RWPE1 (cell line): Measurements from ENCODE around the gene RIPOR3.

Source experiments
- CTCF ChIA-PET: fragments of 350-600 bp; sonication (Branson Sonifier 250); formaldehyde crosslinking; extraction: SDS; loops from one replicate; lab custom pipeline; 2021; lab: Yijun Ruan, JAX
- POLR2A ChIA-PET: fragments of 400-600 bp; formaldehyde crosslinking; extraction: SDS; loops from one replicate; lab custom pipeline; 2020; ENCODE audit warnings: antibody characterized with exemption; ENCODE audit not compliant: low non-redundant PET; lab: Yijun Ruan, JAX
- DNase-seq: peaks from one replicate; pipeline ENCODE4 v3.0.0; 2012; ENCODE audit warnings: low spot score
- H3K27ac ChIP-seq: fragments of 450-650 bp; 2 replicates; pipeline ENCODE4 v1.5.1; 2017
- TF ChIP-seq, protein P1 (sequence below): fragments of 450-650 bp; conservative IDR thresholded peaks from 2 replicates; pipeline ENCODE4 v1.5.1; 2017; ENCODE audit warnings: low read depth, mild to moderate bottlenecking

The RIPOR3 gene

DNA sequence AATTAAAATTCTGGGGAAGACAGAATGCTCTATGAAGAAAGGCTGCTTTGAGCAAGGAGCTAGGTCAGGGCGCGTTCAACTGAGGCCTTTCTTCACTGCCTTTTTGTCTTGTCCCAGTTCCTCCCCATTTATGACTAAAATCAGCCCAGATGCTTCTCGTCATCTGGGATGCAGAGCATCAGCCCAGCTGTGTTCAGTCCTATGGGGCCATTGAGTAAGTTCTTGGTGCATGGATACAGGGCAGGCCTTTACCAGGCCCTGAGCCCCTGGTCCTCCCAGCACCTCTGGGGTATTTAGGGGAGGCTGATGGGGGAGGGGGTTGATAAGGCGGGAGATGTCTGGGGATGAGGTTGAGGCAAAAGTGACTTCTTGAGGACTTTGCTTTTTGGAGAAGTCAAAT lies 125.5 kb downstream of the RIPOR3 start:
- ChIA-PET CTCF (interaction anchor here (1.0 to 1.9 kb wide), 2 partner anchors 9 to 48 kb away, joined by 4 to 7 read pairs; no protein-coding TSS in a partner anchor), POLR2A (no interaction called here)
- TF ChIP-seq, protein P1, sequence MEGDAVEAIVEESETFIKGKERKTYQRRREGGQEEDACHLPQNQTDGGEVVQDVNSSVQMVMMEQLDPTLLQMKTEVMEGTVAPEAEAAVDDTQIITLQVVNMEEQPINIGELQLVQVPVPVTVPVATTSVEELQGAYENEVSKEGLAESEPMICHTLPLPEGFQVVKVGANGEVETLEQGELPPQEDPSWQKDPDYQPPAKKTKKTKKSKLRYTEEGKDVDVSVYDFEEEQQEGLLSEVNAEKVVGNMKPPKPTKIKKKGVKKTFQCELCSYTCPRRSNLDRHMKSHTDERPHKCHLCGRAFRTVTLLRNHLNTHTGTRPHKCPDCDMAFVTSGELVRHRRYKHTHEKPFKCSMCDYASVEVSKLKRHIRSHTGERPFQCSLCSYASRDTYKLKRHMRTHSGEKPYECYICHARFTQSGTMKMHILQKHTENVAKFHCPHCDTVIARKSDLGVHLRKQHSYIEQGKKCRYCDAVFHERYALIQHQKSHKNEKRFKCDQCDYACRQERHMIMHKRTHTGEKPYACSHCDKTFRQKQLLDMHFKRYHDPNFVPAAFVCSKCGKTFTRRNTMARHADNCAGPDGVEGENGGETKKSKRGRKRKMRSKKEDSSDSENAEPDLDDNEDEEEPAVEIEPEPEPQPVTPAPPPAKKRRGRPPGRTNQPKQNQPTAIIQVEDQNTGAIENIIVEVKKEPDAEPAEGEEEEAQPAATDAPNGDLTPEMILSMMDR: no peak
- peak overlapping the region; percentile 19; the same call in 1 of the 2 replicates for H3K27ac ChIP-seq
- DNase-seq: no peak

DNA sequence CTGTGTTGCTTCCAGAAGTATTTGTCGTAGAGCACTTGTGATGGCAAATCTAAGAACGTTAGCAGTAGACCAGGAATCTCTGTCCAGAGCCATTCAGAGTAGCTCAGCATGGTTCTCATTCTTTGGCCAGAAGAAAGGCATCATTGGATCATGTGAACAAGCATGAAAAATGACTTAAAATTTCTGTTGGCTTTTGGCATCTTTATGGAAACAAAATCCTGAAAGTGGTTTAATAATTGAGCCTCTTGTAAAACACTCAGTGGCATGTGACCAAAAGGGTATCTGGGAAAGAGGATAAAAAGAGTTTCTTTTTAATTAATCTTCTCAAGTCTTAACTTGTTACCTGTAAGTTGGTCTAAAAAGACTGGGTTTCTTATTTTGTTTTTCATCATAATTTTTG lies 126.0 kb downstream of the RIPOR3 start:
- TF ChIP-seq, protein P1: no peak
- no peak for DNase-seq
- POLR2A ChIA-PET: no interaction called here
- no peak overlapping the region for H3K27ac ChIP-seq
- CTCF ChIA-PET: interaction anchor here (1.0 to 1.9 kb wide), 2 partner anchors 10 to 48 kb away, joined by 4 to 7 read pairs; no protein-coding TSS in a partner anchor

DNA sequence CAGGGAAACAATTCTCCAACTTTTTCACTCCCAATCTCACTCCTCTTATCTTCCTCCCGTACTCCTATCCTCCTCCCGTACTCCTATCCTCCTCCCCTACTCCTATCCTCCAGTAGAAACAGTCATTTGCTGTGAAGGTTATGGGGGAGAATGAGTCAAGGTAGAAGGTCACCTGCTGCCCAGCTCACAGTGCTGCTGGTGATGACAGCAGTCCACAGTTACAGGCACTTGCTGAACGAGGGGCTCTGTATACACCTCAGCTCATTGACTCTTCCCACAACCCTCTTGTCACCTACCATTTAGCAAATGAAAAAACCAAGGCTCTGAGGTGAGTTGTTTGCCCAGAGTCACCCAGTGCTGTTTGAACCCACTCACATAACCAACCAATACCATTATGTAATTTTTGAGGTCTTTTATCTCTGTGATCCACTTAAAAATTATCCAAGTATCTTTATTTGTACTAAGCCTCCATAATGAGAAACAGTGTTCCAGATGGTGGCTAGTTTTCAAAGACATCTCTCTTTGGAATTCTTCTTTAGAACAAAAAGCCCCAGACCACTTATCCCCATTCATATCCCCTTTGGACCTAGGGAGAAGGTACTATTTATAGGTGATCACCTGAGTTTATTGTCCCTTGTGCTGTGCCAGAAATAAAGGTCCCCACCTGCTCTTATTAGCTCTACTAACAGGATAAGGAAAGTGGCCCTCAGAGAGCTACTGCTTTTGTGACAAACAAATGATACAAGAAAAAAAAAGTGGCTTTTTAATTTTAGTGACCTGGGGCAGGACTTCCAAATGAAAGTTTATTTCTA lies 128.0 kb downstream of the RIPOR3 start:
- no peak for DNase-seq
- no peak overlapping the region for H3K27ac ChIP-seq
- POLR2A ChIA-PET: interaction anchor here (0.8 kb wide), 1 partner anchor 368 kb away, joined by 3 read pairs; no protein-coding TSS in a partner anchor
- TF ChIP-seq, protein P1: no peak
- CTCF ChIA-PET: interaction anchor here (0.6 kb wide), 1 partner anchor 987 kb away, joined by 3 read pairs; no protein-coding TSS in a partner anchor

DNA sequence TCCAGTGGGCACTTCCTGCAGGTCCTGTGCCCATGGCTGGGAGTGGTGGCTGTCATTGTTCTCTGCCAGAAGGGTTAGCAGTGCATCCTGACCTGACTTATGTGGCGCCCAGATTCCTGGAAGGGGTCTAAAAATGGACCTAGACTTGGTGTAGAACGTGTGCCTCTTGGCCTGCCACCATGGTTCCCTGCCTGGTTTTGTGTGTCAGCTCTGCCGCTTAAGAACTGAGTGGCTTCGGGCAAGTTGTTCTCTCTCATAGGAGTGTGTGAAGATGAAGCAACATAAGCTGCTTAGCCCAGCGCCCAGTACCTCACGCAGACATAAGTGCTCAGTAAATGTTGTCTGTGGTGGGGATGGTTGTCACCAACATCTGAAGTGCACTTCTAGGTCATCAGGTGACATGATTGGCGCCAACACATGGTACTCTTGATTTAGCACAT lies 129.1 kb downstream of the RIPOR3 start:
- DNase-seq: no peak
- ChIA-PET POLR2A (interaction anchor here (0.8 kb wide), 1 partner anchor 367 kb away, joined by 3 read pairs; no protein-coding TSS in a partner anchor), CTCF (interaction anchor here (0.7 to 1.5 kb wide), 2 partner anchors 26 to 770 kb away, joined by 4 to 5 read pairs; no protein-coding TSS in a partner anchor)
- peak overlapping the region; percentile 92 for H3K27ac ChIP-seq
- TF ChIP-seq, protein P1: no peak

DNA sequence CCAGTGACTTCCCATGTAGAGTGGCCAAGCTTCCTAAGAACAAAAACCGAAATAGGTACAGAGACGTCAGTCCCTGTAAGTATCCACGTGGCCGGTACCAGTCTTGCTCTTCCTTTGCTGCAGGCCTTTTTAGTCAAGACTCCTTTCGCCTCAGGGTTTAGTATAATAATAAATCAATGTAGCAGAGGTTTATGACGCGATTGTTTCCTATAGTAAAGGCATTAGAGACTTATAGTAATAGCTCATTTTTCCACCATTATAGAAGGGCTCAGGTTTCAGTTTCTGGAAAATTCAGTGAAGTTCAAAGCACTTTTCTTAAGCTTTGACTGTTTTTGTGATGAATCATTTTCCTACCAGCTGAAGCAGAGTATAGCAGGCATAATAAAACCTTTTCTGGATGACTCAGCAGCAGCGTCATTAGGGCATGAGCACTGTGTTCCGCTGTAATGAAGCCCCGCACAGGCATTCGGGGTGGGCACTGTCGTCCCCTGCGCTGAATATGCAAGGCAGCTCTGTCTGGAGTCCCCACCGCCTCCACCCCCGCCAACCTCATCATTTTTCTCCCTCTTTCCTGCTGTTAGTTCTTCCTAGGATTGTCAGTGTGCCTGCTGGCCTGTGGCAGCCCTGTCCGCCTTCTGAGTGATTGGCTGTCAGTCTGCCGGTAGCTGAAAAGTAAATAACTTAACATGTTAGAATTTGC lies 129.8 kb downstream of the RIPOR3 start:
- peak; percentile 98 for DNase-seq
- TF ChIP-seq, protein P1: no peak
- peak overlapping the region; percentile 92 for H3K27ac ChIP-seq
- ChIA-PET POLR2A (interaction anchor here (0.6 kb wide), 1 partner anchor 1206 kb away, joined by 3 read pairs; no protein-coding TSS in a partner anchor), CTCF (interaction anchor here (0.6 to 1.5 kb wide), 4 partner anchors 18 to 1865 kb away, joined by 3 to 5 read pairs (median 4); no protein-coding TSS in a partner anchor)

DNA sequence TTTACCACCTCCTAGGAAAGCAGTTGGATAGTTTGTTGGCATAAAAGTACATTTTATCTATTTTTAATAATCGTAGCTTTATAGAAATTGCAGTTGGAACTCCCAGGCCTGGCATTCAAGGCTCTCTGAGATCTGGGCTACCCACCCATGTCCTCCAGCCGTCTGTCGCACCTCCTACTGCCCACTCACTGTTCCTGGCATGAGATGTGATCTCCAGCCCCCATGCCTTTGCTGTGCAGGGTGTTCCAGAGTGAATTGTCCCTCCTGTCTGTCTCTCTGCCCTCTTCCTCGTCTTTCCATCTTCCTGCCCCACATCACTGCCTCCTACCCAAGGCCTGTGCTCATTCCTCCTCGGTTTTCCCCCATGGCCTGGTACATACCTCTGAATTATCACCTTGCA lies 130.5 kb downstream of the RIPOR3 start:
- H3K27ac ChIP-seq: peak overlapping the region; percentile 92
- CTCF ChIA-PET: interaction anchor here (0.6 kb wide), 1 partner anchor 60 kb away, joined by 3 read pairs; no protein-coding TSS in a partner anchor
- TF ChIP-seq, protein P1: no peak
- POLR2A ChIA-PET: interaction anchor here (0.6 kb wide), 1 partner anchor 1206 kb away, joined by 3 read pairs; no protein-coding TSS in a partner anchor
- DNase-seq: peak; percentile 28
